NK-92 (cell line): ENCODE data around the gene ENDOV.
"Not testable (repeated sequence)": the region's sequence is repeated elsewhere in the genome, so short reads cannot be mapped to it uniquely, and the experiment has no call there.

Experiments
- DNase-seq: peaks from one replicate; lab custom pipeline; 2025; ENCODE audit not compliant: unreplicated experiment; lab: John Stamatoyannopoulos, UW

ENDOV gene

GRCh38 chr17:80388175-80388574 is 26.8 kb upstream of the ENDOV start:
- no peak for DNase-seq

- DNase-seq = no peak
These were observed 26.4 kb upstream of the ENDOV start for GRCh38 chr17:80388601-80389000.

- no peak for DNase-seq
These were observed 25.7 kb upstream of the ENDOV start for GRCh38 chr17:80389011-80389995.

GRCh38 chr17:80393241-80393890 is 21.6 kb upstream of the ENDOV start:
- no peak for DNase-seq

- no peak for DNase-seq
These were observed 21.0 kb upstream of the ENDOV start for GRCh38 chr17:80393961-80394360.

GRCh38 chr17:80394629-80395216 is 20.2 kb upstream of the ENDOV start:
- DNase-seq = no peak

GRCh38 chr17:80395402-80396151 is 19.4 kb upstream of the ENDOV start:
- DNase-seq = no peak

GRCh38 chr17:80396157-80397033 is 18.6 kb upstream of the ENDOV start:
- no peak for DNase-seq

- no peak for DNase-seq
These were observed 18.0 kb upstream of the ENDOV start for GRCh38 chr17:80397034-80397387.

GRCh38 chr17:80397686-80398085 is 17.3 kb upstream of the ENDOV start:
- DNase-seq = no peak

- not testable (repeated sequence) for DNase-seq
These were observed 13.9 kb upstream of the ENDOV start for GRCh38 chr17:80401086-80401485.

- DNase-seq = not testable (repeated sequence)
These were observed 12.9 kb upstream of the ENDOV start for GRCh38 chr17:80402102-80402501.

- DNase-seq = no peak
These were observed 12.0 kb upstream of the ENDOV start for GRCh38 chr17:80402959-80403358.

GRCh38 chr17:80406146-80406545 is 8.8 kb upstream of the ENDOV start:
- DNase-seq = no peak

- not testable (repeated sequence) for DNase-seq
These were observed 7.0 kb upstream of the ENDOV start for GRCh38 chr17:80407917-80408316.

GRCh38 chr17:80408872-80409271 is 6.1 kb upstream of the ENDOV start:
- no peak for DNase-seq

GRCh38 chr17:80409626-80410025 is 5.3 kb upstream of the ENDOV start:
- DNase-seq = no peak

- not testable (repeated sequence) for DNase-seq
These were observed 4.4 kb upstream of the ENDOV start for GRCh38 chr17:80410441-80411087.

GRCh38 chr17:80413771-80414507 is 1.0 kb upstream of the ENDOV start:
- no peak for DNase-seq
